NCI-H1694 treated with DMSO at 0.1 percent for 48 hours (cell line): ENCODE data around the gene IGSF11.
A peak's percentile ranks its signal among the peaks of the same experiment; 100 is the strongest.
"Not testable (repeated sequence)": the region's sequence is repeated elsewhere in the genome, so short reads cannot be mapped to it uniquely, and the experiment has no call there.

Source experiments
- DNase-seq: peaks from one replicate; lab custom pipeline; 2025; lab: John Stamatoyannopoulos, UW

IGSF11 gene

DNA sequence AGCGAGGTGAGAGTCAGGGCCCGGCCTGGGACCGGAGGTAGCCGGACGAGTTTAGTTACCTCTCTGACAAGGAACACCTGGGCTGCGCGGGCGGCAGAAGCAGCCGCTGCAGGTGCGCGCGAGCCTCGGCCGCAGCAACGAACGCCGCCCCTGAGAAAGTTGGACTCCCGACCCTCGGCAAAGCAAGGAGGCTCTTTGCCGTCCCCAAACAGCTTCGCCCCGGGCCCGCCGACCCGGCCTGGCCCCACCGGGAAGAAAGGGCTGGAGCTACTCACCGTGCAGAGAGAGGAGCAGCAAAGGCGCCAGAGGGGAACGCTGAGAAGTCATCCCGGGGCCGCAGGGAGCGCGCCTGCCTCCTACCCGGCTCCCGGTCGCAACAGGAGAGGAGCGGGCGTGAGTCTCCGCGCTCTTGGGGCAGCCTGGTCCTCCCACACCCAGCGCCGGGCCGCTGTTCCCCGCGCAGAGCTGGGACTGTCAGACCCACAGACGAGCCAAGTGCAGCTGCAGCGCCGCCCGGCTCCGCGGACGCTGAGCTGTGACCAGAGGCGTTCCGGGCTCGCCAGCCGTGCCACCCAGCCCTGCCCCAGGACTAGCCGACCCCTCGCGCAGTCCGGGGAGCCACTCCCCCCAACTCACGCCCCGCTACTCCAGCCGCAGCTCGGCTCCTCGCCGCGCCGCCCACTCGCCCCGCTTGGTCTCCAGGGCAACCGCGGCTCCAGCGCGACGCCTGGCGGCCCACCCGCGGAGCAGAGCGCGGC is at the start of gene IGSF11:
Gene IGSF11, minus strand, starts transcription at position 591 of the 758 bp plus-strand sequence. Its CDS starts 264 bp downstream, at position 327.
- DNase-seq = peak; percentile 58

GRCh38 chr3:119080364-119080763 is 45.7 kb upstream of the IGSF11 start:
- no peak for DNase-seq

- DNase-seq = no peak
Measured at GRCh38 chr3:119073258-119074001, 38.8 kb upstream of the IGSF11 start.

DNA sequence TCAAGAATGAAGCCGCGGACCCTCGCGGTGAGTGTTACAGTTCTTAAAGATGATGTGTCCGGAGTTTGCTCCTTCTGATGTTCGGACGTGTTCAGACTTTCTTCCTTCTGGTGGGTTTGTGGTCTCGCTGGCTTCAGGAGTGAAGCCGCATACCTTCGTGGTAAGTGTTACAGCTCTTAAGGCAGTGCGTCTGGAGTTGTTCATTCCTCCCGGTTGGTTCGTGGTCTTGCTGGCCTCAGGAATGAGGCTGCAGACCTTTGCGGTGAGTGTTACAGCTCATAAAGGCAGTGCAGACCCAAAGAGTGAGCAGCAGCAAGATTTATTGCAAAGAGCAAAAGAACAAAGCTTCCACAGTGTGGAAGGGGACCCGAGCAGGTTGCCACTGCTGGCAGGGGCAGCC is 37.8 kb upstream of the IGSF11 start:
- DNase-seq = not testable (repeated sequence)

GRCh38 chr3:119069725-119070124 is 35.1 kb upstream of the IGSF11 start:
- DNase-seq = no peak

- DNase-seq = no peak
Measured at GRCh38 chr3:119063471-119063870, 28.8 kb upstream of the IGSF11 start.

DNA sequence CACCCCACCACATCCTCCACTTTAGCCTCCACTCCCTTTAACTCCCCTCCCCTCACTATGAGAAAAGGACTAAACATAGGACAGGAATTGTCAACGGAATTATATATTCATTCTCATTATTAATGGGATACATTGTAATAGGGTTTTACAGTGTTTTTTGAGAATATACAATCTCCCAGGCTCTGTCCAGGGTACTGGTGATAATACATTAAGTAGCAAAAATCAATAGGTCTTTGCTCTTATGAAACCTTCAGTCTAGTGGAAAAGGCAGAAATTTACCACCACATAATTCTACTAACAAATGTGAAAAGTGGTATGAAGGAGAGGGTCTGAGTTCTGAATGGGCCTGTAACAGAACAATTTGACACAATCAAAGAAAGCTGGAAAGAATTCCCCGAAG is 28.2 kb upstream of the IGSF11 start:
- no peak for DNase-seq

GRCh38 chr3:119044593-119044992 is 9.9 kb upstream of the IGSF11 start:
- no peak for DNase-seq

DNA sequence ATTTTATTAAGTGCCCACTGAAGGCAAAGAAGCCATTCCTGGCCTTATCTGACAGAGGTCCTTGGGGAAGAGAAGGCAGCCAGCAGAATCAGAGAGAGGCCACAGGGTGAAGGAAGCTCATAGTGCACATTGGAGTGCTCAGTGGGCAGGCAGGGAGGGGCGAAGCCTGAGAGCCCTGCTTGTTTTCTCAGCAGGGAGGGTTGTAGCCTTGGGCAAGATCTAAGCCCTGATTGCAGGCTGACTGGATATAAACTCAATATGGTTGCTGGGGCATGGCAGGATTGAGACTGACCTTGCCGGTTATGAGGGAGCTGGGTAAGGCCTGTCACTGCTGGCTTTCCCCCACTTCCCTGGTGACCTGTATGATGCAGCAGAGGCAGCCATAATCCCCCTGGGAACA is 7.5 kb upstream of the IGSF11 start:
- no peak for DNase-seq

- peak; percentile 58 for DNase-seq
Measured at GRCh38 chr3:119035014-119035346, 334 bp upstream of the IGSF11 start.

- DNase-seq = no peak
Measured at GRCh38 chr3:119033393-119034255, 1.0 kb downstream of the IGSF11 start.

GRCh38 chr3:119025171-119025795 is 9.4 kb downstream of the IGSF11 start:
- DNase-seq = no peak

GRCh38 chr3:119019767-119020518 is 14.7 kb downstream of the IGSF11 start:
- DNase-seq = no peak

GRCh38 chr3:119018690-119019463 is 15.8 kb downstream of the IGSF11 start:
- peak; percentile 54 for DNase-seq

DNA sequence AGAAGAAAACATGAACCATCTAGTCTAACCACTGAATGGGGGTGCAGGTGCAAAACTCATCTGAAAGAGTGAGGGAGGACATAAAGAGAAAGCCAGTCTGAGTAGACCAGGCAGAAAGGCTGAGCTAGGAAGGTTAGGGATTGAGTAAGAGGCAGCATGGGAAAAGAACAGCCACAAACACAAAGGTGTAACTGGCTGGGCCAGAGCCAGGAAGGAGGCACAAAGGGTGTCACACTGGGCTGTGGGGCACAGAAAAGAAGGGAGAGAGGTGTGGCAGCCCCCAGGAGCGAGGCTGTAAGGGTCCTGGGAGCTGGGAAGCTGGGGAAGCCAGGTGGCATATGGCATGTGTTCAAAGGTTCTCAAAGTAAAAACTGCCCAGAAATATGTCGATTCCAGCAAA is 18.7 kb downstream of the IGSF11 start:
- no peak for DNase-seq

- DNase-seq = peak; percentile 95
Measured at GRCh38 chr3:119013951-119014350, 20.7 kb downstream of the IGSF11 start.

DNA sequence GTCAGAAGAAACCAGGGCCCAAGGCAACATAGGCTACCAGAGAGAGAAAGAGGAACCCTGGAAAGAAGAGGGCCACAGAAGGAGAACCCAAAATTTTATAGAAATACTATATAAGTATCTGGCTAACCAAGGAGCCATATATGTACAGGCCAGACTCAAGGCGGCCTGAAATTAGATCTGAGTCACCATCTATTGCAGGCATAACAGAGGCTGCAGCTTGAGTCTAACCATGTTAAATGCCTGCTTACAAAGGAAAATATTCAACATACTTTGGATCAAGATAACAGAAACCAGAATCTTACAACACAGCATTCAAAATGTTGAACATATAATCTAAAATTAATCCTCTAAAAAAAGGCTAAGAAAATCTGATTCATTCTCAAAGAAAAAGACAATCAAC is 23.1 kb downstream of the IGSF11 start:
- DNase-seq = no peak

- DNase-seq = no peak
Measured at GRCh38 chr3:118997190-118997589, 37.5 kb downstream of the IGSF11 start.

- no peak for DNase-seq
Measured at GRCh38 chr3:118991775-118992174, 42.9 kb downstream of the IGSF11 start.

DNA sequence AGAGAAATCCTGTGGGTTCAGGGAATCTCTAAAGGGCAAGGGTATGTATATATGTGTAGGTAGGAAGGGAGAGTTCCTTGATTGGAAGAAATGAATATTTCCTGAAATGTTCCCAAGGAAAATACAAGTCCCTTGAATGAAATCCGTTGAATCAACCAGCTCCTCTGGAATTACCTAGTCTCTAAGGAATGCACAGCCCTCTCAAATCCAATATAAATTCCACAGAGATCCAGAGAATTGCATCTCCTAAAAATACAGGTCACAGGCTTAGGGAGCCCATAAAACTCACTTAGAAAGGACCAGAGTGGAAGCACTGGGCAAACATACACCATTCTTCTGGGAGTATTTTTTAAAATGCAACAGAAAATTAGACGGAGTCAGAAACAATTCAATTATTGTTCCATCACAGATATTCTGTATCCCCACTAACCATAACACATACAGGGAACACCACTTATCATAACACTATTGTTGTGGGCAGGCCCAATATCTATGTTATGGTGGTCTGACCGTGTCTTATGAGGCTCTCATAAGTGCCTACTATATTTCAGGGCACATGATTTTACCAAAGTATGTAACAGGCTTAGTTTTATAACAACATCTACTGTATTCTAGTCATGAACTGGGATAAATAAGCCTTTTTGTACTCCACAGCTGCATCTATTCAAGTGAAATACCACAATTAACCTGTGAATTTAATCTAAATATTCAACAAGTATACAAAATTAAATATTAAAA is 43.7 kb downstream of the IGSF11 start:
- no peak for DNase-seq
